ENCODE measurements around the gene ANKMY1. TPM values are rescaled to one million over a fixed set of nuclear protein-coding genes. Genes with fewer than 3 reads are reported as not detected.

Gene ANKMY1
- total and polyA plus RNA-seq, 2 donors (not counting 1 experiment from before 2014, with no cell fraction given): 51.7 to 72.1 TPM

DNA sequence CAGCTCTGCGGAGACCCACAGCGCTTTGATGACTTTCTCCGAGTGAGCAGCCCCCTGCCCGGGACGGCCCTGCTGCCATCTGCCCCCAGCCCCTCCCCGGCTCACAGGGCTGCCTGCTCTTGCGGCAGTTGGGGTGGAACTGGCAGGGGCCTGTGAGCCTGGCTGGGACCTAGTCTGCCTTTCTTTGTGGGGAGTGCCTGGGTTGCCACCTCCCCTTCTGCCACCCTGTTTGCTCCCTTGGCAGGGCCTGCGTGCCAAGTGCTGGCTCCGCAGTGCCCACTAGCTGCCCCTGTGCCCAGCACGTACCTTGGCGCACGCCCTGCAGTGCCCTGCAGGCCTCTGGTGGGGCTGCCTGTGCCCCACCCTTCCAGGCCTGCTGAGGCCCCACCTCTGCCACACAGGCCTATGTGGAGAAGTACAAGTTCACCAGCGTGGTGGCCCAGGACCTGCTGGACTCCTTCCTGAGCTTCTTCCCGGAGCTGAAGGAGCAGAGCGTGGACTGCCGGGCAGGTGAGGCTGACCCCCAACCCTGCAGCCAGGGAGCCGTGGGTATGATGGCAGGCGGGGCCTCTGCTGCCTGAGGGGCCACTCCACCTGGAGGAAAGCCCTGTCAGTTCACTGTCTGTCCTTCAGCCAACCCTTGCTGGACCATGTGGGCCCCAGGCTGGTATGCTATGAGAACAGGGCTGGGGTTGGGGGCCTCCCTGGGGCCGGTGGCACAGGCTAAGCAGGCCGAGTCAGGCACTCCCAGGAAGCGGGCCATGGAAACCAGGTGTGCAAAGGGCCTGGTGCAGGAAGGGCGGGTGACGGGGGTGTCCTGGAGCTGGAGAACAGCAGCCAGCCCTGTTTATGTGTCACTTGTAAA lies 17.5 kb upstream of the ANKMY1 start:
- H3K9me3 Mint-ChIP-seq (ENCODE audit: insufficient read depth): no peaks in the 10 kb centered on the region
- Histone ChIP-seq H3K79me2 (ENCODE audit: control insufficient read depth, insufficient read depth, low read length) (peaks cover 61% of the 10 kb centered on the region), H3K4me3 (ENCODE audit: control extremely low read depth in 1 of 5, extremely low read depth in 1 of 5, insufficient read depth in 1 of 5, low read depth in 2 of 5, low read length in 4 of 5) (no peak overlapping the region), H2AFZ (ENCODE audit: insufficient read depth, low read depth, low read length, poor library complexity, severe bottlenecking) (no peak overlapping the region), H3K4me2 (replicated peaks; ENCODE audit: low read depth, low read length, poor library complexity, severe bottlenecking) (no peak overlapping the region), H3K9me3 (ENCODE audit: control extremely low read depth in 1 of 3, control insufficient read depth in 2 of 3, insufficient read depth in 1 of 3, low read length in 2 of 3) (no peaks in the 10 kb centered on the region), H3K27ac (ENCODE audit: low read length in 2 of 2) (no peak overlapping the region), H3K9ac (ENCODE audit: low read length) (no peak overlapping the region), H3K36me3 (replicated peaks in 1 of 2; ENCODE audit: control extremely low read depth in 1 of 2, control insufficient read depth in 1 of 2, extremely low read depth in 1 of 2, insufficient read depth in 2 of 2, low read length in 1 of 2) (peaks cover 0 to 58% of the 10 kb centered on the region in 2 experiments), H4K20me1 (ENCODE audit: control insufficient read depth, insufficient read depth, low read length, poor library complexity, severe bottlenecking) (peaks cover 98% of the 10 kb centered on the region), H3K4me1 (ENCODE audit: control insufficient read depth in 2 of 2, insufficient read depth in 2 of 2, low read length in 2 of 2) (peaks cover 9 to 18% of the 10 kb centered on the region in 2 donors), H3K27me3 (replicated peaks in 1 of 4; ENCODE audit: control extremely low read depth in 1 of 4, control insufficient read depth in 3 of 4, insufficient read depth in 4 of 4, low read length in 3 of 4) (no peaks in the 10 kb centered on the region)
- H3K4me3 Mint-ChIP-seq: no peak overlapping the region
- ChIA-PET CTCF (no interaction called here), POLR2A (no interaction called here)
- peaks cover 25% of the 10 kb centered on the region for H3K4me1 Mint-ChIP-seq
- WGBS (ENCODE audit: insufficient coverage): 94% methylated on average over 23 of the region's 23 CpGs
- H3K27me3 Mint-ChIP-seq: no peaks in the 10 kb centered on the region
- intact Hi-C loops (cut with micrococcal nuclease): no loop called here
- no peak overlapping the region for H3K27ac Mint-ChIP-seq
- no peak for ATAC-seq (ENCODE audit: low read depth)
- TF ChIP-seq, protein P1, sequence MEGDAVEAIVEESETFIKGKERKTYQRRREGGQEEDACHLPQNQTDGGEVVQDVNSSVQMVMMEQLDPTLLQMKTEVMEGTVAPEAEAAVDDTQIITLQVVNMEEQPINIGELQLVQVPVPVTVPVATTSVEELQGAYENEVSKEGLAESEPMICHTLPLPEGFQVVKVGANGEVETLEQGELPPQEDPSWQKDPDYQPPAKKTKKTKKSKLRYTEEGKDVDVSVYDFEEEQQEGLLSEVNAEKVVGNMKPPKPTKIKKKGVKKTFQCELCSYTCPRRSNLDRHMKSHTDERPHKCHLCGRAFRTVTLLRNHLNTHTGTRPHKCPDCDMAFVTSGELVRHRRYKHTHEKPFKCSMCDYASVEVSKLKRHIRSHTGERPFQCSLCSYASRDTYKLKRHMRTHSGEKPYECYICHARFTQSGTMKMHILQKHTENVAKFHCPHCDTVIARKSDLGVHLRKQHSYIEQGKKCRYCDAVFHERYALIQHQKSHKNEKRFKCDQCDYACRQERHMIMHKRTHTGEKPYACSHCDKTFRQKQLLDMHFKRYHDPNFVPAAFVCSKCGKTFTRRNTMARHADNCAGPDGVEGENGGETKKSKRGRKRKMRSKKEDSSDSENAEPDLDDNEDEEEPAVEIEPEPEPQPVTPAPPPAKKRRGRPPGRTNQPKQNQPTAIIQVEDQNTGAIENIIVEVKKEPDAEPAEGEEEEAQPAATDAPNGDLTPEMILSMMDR (IDR thresholded peaks at IDR 0.05): no peak
- no peak for TF ChIP-seq EZH2 (IDR thresholded peaks at IDR 0.05; ENCODE audit: borderline replicate concordance, insufficient read depth, low read depth, low read length, poor library complexity, severe bottlenecking)
- DNase-seq: no peak

DNA sequence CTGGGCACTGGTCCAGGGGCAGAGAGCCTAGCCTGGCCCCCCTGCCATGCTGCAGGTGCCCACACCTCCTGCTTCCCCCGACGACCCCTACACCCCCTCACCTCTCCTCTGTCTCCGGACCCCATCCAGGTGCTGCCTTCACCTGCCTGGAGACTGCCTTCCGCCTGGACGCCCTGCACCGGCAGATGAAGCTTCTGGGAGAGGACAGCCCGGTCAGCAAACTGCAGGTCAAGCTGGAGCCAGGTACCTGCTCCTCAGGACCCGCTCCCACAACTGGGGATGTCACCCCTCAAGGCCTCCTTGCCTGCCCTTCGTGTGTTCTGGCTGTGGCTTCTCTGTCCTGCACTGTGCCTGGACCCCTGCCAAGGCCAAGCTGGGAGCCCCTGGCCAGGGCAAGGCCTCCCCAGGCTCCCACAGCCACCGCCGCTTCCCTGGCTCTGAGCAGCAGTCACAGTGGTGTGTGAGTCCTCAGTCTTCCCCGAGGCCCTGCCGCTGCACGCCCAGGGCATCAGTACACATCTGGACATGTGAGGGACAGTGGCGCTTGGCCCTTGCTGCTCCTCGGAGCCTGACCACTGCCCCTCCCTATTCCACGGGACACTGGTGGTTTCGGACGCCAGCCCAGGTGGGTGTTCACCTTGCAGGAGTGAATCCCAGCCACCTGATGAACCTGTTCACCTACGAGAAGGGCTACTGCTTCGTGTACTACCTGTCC lies 16.8 kb upstream of the ANKMY1 start:
- no peak for TF ChIP-seq EZH2 (IDR thresholded peaks at IDR 0.05; ENCODE audit: borderline replicate concordance, insufficient read depth, low read depth, low read length, poor library complexity, severe bottlenecking)
- TF ChIP-seq, protein P1 (IDR thresholded peaks at IDR 0.05): no peak
- Histone ChIP-seq H3K9me3 (ENCODE audit: control extremely low read depth in 1 of 3, control insufficient read depth in 2 of 3, insufficient read depth in 1 of 3, low read length in 2 of 3) (no peaks in the 10 kb centered on the region), H3K4me1 (ENCODE audit: control insufficient read depth in 2 of 2, insufficient read depth in 2 of 2, low read length in 2 of 2) (peaks cover 17 to 20% of the 10 kb centered on the region in 2 donors), H3K79me2 (ENCODE audit: control insufficient read depth, insufficient read depth, low read length) (peaks cover 61% of the 10 kb centered on the region), H3K9ac (ENCODE audit: low read length) (no peak overlapping the region), H3K4me2 (replicated peaks; ENCODE audit: low read depth, low read length, poor library complexity, severe bottlenecking) (no peak overlapping the region), H3K27me3 (replicated peaks in 1 of 4; ENCODE audit: control extremely low read depth in 1 of 4, control insufficient read depth in 3 of 4, insufficient read depth in 4 of 4, low read length in 3 of 4) (no peaks in the 10 kb centered on the region), H3K4me3 (ENCODE audit: control extremely low read depth in 1 of 5, extremely low read depth in 1 of 5, insufficient read depth in 1 of 5, low read depth in 2 of 5, low read length in 4 of 5) (no peak overlapping the region), H2AFZ (ENCODE audit: insufficient read depth, low read depth, low read length, poor library complexity, severe bottlenecking) (no peak overlapping the region), H4K20me1 (ENCODE audit: control insufficient read depth, insufficient read depth, low read length, poor library complexity, severe bottlenecking) (peaks cover 98% of the 10 kb centered on the region), H3K36me3 (replicated peaks in 1 of 2; ENCODE audit: control extremely low read depth in 1 of 2, control insufficient read depth in 1 of 2, extremely low read depth in 1 of 2, insufficient read depth in 2 of 2, low read length in 1 of 2) (peaks cover 0 to 58% of the 10 kb centered on the region in 2 experiments), H3K27ac (ENCODE audit: low read length in 2 of 2) (no peak overlapping the region)
- ChIA-PET POLR2A (no interaction called here), CTCF (no interaction called here)
- H3K27ac Mint-ChIP-seq: no peak overlapping the region
- peaks cover 24% of the 10 kb centered on the region for H3K4me1 Mint-ChIP-seq
- ATAC-seq (ENCODE audit: low read depth) (no peak), DNase-seq (no peak)
- 94% methylated on average over 21 of the region's 21 CpGs for WGBS (ENCODE audit: insufficient coverage)
- no peak overlapping the region for H3K4me3 Mint-ChIP-seq
- intact Hi-C loops (cut with micrococcal nuclease): no loop called here
- no peaks in the 10 kb centered on the region for H3K27me3 Mint-ChIP-seq
- H3K9me3 Mint-ChIP-seq (ENCODE audit: insufficient read depth): no peaks in the 10 kb centered on the region
